ENCODE data around the gene PREX1. TPM values are rescaled to one million over a fixed set of nuclear protein-coding genes. Genes with fewer than 3 reads are reported as not detected.

The PREX1 gene
- total RNA-seq, 3 donors from 2014 or later: 9.9 to 14.1 (median 13.5) TPM

DNA sequence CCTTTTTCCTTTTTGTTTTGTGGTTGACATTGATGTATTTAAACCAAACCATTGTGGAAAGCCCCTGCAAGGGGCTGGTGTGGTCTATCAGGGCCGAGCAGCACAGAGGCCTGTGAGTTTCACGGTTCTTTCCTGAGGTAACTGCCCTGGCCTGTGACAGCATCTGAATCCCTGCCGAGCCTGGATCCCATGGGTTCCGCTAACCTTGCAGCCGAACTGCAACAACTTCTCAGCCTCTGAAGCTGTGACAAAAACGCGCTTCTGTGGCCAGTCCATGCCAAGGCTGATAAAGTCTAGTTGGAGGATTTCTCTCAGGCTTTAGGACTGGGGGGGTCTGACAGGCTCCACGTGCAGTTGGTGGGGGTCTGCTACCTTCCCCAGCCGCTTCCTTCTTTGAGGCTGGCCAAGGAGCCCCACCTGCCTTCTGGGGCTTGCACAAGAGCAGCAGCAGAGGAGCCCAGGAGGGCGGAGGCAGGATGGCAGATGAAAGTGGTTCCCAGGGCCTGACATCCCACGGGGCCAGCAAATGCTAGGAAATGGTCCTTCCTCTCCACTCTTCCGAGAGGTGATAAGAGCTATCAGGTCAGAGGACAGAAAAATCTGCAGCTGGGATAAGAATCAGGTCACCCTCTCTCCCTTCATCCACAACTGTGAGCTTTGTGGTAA, 150.9 kb downstream of the PREX1 start:
- TF ChIP-seq, protein P1, sequence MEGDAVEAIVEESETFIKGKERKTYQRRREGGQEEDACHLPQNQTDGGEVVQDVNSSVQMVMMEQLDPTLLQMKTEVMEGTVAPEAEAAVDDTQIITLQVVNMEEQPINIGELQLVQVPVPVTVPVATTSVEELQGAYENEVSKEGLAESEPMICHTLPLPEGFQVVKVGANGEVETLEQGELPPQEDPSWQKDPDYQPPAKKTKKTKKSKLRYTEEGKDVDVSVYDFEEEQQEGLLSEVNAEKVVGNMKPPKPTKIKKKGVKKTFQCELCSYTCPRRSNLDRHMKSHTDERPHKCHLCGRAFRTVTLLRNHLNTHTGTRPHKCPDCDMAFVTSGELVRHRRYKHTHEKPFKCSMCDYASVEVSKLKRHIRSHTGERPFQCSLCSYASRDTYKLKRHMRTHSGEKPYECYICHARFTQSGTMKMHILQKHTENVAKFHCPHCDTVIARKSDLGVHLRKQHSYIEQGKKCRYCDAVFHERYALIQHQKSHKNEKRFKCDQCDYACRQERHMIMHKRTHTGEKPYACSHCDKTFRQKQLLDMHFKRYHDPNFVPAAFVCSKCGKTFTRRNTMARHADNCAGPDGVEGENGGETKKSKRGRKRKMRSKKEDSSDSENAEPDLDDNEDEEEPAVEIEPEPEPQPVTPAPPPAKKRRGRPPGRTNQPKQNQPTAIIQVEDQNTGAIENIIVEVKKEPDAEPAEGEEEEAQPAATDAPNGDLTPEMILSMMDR (IDR thresholded peaks at IDR 0.05): no peak

DNA sequence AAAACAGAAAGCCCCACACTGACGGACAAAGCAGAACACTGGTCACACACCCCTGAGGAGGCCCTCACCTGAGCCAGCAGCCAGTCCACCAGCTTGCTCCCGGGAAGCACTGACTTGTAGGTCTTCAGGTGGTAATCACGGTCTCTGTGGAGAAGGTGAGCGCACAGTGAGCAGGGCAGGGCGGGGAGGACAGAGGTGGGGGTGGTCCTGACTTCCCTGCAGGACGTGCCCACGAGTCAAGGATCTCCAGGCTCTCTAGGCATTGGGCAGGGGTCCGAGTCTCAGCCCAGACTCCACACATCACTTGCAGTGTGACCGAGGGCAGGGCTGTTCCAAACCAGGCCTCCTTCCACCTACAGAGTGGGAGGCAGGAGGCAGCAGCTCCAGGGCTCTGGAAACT, 151.7 kb downstream of the PREX1 start:
- Histone ChIP-seq H3K4me1 (ENCODE audit: low read depth) (peaks cover 5% of the 10 kb centered on the region), H3K4me3 (no peak overlapping the region), H3K9me3 (no peaks in the 10 kb centered on the region), H3K36me3 (ENCODE audit: low read depth) (no peaks in the 10 kb centered on the region)
- intact Hi-C loops (cut with DNase I, micrococcal nuclease): no loop called here
- DNase-seq: no peak
- TF ChIP-seq, protein P1 (IDR thresholded peaks at IDR 0.05): no peak
- ATAC-seq: no peak

More for the DNA sequence above, 150.9 kb downstream of the PREX1 start:
- Histone ChIP-seq H3K36me3 (ENCODE audit: low read depth) (no peaks in the 10 kb centered on the region), H3K4me3 (no peak overlapping the region), H3K4me1 (ENCODE audit: low read depth) (peaks cover 5% of the 10 kb centered on the region), H3K9me3 (no peaks in the 10 kb centered on the region)
- DNase-seq (no peak), ATAC-seq (no peak)
- intact Hi-C loops (cut with DNase I, micrococcal nuclease): no loop called here

DNA sequence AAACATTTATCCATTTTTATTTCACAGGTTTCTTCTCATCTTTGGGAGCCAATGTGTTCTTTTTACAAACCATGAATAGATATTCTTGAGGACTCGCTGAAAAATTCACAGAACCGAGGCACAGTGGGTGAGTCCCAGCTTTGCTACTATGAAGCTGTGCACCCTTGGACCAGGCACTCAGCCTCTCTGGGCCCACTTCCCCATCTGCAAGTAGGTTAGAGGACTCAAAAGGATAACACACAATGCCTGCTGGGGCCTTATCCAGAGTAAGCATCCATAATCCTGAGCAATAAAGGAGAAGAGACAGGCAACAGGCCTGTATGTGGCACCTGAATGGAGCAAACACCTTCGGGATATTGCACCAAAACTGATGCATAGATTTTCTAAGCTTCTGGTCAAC, 153.3 kb downstream of the PREX1 start:
- ATAC-seq: no peak
- intact Hi-C loops (cut with DNase I, micrococcal nuclease): no loop called here
- no peak overlapping the region for H3K4me3 ChIP-seq

DNA sequence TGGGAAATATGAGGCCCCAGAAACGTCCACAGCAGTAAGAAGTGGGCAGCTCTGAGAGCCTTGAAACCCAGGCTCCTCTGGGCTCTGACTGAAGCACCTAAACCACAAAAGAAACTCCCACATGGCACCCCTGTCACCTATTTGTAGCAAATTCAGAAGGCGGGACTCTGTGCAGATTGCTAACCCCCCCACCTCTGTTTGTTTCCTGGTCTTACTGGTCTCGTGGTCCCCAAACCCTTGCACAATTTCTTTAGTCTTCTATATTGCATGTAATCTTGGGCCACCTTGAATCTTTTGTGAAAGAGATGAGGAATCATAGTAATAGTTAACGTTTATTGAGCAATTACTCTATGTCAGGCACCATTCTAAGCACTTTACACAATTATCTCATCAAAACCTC, 154.3 kb downstream of the PREX1 start:
- TF ChIP-seq, protein P1 (IDR thresholded peaks at IDR 0.05): no peak
- no peak for ATAC-seq
- no peaks in the 10 kb centered on the region for H3K9me3 ChIP-seq
- no peak for DNase-seq
- no peak overlapping the region for H3K4me3 ChIP-seq
- no peaks in the 10 kb centered on the region for H3K4me1 ChIP-seq (ENCODE audit: low read depth)
- H3K36me3 ChIP-seq (ENCODE audit: low read depth): no peaks in the 10 kb centered on the region
- intact Hi-C loops (cut with DNase I, micrococcal nuclease): no loop called here

More for the DNA sequence above, 153.3 kb downstream of the PREX1 start:
- Histone ChIP-seq H3K4me1 (ENCODE audit: low read depth) (peaks cover under 1% of the 10 kb centered on the region), H3K9me3 (no peaks in the 10 kb centered on the region), H3K36me3 (ENCODE audit: low read depth) (no peaks in the 10 kb centered on the region)
- DNase-seq: no peak
- TF ChIP-seq, protein P1 (IDR thresholded peaks at IDR 0.05): no peak

DNA sequence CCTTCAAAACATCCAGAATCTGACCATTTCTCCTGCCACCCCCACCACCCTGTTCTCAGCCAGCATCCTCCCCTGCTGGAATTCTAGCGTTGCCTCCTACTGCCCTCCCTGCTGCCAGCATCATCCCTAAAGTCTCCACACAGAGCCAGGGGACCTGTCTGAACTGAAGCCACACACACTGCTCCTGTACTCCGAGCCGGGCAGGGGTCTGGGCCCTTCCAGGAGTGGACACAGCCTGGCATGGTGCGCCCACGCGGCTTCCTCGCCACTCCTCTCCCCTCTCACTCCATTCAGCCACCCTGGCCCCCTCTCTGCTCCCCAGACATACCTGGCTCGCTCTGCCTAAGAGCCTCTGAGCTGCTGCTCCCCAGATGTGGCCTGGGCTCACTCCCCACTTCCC, 155.5 kb downstream of the PREX1 start:
- no peak overlapping the region for H3K4me3 ChIP-seq
- H3K36me3 ChIP-seq (ENCODE audit: low read depth): no peaks in the 10 kb centered on the region
- no peak for DNase-seq
- intact Hi-C loops (cut with DNase I, micrococcal nuclease): no loop called here
- no peaks in the 10 kb centered on the region for H3K9me3 ChIP-seq
- ATAC-seq: peak; percentile 12
- H3K4me1 ChIP-seq (ENCODE audit: low read depth): no peaks in the 10 kb centered on the region
- TF ChIP-seq, protein P1 (IDR thresholded peaks at IDR 0.05): no peak

All from mucosa of descending colon (tissue), 3 donors.